ENCODE results near the gene CDKAL1. TPM values are rescaled to one million over a fixed set of nuclear protein-coding genes. Genes with fewer than 3 reads are reported as not detected.
A peak's percentile ranks its signal among the peaks of the same experiment; 100 is the strongest.

Gene CDKAL1
- total and polyA plus RNA-seq, 9 of the 15 experiments (the other 6 are each of a cell fraction or from before 2014, with no cell fraction given): 11.2 to 36.3 (median 20.1) TPM

GRCh38 chr6:20534295-20535262, at the start of gene CDKAL1 (continued):
- no peak for TF ChIP-seq ZNF586 (CRISPR knock-in tag; conservative IDR thresholded peaks at IDR 0.05)
- TF ChIP-seq ZNF23 (CRISPR knock-in tag; IDR thresholded peaks at IDR 0.05): no peak
- TF ChIP-seq ARID2 (IDR thresholded peaks at IDR 0.05): no peak
- no peak for TF ChIP-seq HDGF (IDR thresholded peaks at IDR 0.05)
- TF ChIP-seq ZNF507 (tag; conservative IDR thresholded peaks at IDR 0.05): no peak
- TF ChIP-seq, protein P1, sequence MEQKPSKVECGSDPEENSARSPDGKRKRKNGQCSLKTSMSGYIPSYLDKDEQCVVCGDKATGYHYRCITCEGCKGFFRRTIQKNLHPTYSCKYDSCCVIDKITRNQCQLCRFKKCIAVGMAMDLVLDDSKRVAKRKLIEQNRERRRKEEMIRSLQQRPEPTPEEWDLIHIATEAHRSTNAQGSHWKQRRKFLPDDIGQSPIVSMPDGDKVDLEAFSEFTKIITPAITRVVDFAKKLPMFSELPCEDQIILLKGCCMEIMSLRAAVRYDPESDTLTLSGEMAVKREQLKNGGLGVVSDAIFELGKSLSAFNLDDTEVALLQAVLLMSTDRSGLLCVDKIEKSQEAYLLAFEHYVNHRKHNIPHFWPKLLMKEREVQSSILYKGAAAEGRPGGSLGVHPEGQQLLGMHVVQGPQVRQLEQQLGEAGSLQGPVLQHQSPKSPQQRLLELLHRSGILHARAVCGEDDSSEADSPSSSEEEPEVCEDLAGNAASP (IDR thresholded peaks at IDR 0.05): no peak
- TF ChIP-seq MYC (IDR thresholded peaks at IDR 0.05; ENCODE audit: low read depth, low read length): peak; percentile 74; the same call in 1 of the 2 replicates
- TF ChIP-seq MYC (CRISPR knock-in tag; IDR thresholded peaks at IDR 0.05; ENCODE audit: borderline replicate concordance, low read depth): no peak
- TF ChIP-seq ZNF449 (CRISPR knock-in tag; IDR thresholded peaks at IDR 0.05): no peak
- TF ChIP-seq TAF15 (IDR thresholded peaks at IDR 0.05; ENCODE audit: low read depth, low read length): no peak
- TF ChIP-seq VEZF1 (CRISPR knock-in tag; IDR thresholded peaks at IDR 0.05): no peak
- peak in 1 of 2 experiments; percentile 51; a peak in 1 of 4 replicates for TF ChIP-seq SIN3A (IDR thresholded peaks at IDR 0.05; ENCODE audit: borderline replicate concordance in 2 of 2, control insufficient read depth in 1 of 2, low read depth in 2 of 2, low read length in 2 of 2)
- TF ChIP-seq ZNF699 (CRISPR knock-in tag; IDR thresholded peaks at IDR 0.05; ENCODE audit: insufficient replicate concordance): no peak
- TF ChIP-seq GTF2F1 (IDR thresholded peaks at IDR 0.05; ENCODE audit: low read depth, low read length): no peak; the same call in 1 of the 2 replicates

Measured in K562 (cell line).